ENCODE results near the gene GPATCH1.

- TF ChIP-seq CTCF (conservative IDR thresholded peaks at IDR 0.05; ENCODE audit: low read length) = no peak
- no peak for TF ChIP-seq EZH2phosphoT487 (IDR thresholded peaks at IDR 0.05; ENCODE audit: borderline replicate concordance, low read depth, low read length)
These were observed 20.4 kb upstream of the GPATCH1 start for GRCh38 chr19:33060586-33060985.

Measured in OCI-LY7 (cell line).